Upper lobe of left lung (tissue), 4 donors: ENCODE data around the gene TFEB.

Experiments used
- CTCF ChIP-seq, 6 experiments: fragments of 450-650 bp in 4 of 6; fragments of 200-600 bp in 2 of 6; sonication (generic) in 2 of 6; IDR thresholded peaks; one replicate each; pipeline ENCODE4 v1.5.1; 2016 to 2019; ENCODE audit warnings: antibody characterized with exemption in 6 of 6
- EP300 ChIP-seq, 4 donors: sonication (generic); formaldehyde crosslinking; IDR thresholded peaks; one replicate each; pipeline ENCODE4 v1.5.1; 2017; ENCODE audit warnings: antibody characterized with exemption in 4 of 4, control low read depth in 2 of 4
- POLR2A ChIP-seq, 4 donors: fragments of 450-650 bp; IDR thresholded peaks; one replicate each; pipeline ENCODE4 v1.5.1; 2016 to 2017; ENCODE audit warnings: antibody characterized with exemption in 4 of 4, mild to moderate bottlenecking in 2 of 4
- POLR2AphosphoS5 ChIP-seq, 2 donors: sonication (generic); formaldehyde crosslinking; IDR thresholded peaks; one replicate each; pipeline ENCODE4 v1.5.1; 2017; ENCODE audit warnings: antibody characterized with exemption in 2 of 2

- TF ChIP-seq POLR2A (IDR thresholded peaks at IDR 0.05) (no peak), CTCF (IDR thresholded peaks at IDR 0.05) (no peak), POLR2AphosphoS5 (IDR thresholded peaks at IDR 0.05) (no peak), EP300 (IDR thresholded peaks at IDR 0.05) (no peak)
Measured at GRCh38 chr6:41663568-41663967, 71.8 kb downstream of the TFEB start.
